Fibroblast of peridontal ligament (primary cell): ENCODE measurements around the gene NAT16.
A peak's percentile ranks its signal among the peaks of the same experiment; 100 is the strongest.
"Not testable (repeated sequence)": the region's sequence is repeated elsewhere in the genome, so short reads cannot be mapped to it uniquely, and the experiment has no call there.

ENCODE experiments used
- DNase-seq: peaks from one replicate; pipeline ENCODE4 v3.0.0-alpha.2; 2010; ENCODE audit errors: extremely low read depth

NAT16 gene

DNA sequence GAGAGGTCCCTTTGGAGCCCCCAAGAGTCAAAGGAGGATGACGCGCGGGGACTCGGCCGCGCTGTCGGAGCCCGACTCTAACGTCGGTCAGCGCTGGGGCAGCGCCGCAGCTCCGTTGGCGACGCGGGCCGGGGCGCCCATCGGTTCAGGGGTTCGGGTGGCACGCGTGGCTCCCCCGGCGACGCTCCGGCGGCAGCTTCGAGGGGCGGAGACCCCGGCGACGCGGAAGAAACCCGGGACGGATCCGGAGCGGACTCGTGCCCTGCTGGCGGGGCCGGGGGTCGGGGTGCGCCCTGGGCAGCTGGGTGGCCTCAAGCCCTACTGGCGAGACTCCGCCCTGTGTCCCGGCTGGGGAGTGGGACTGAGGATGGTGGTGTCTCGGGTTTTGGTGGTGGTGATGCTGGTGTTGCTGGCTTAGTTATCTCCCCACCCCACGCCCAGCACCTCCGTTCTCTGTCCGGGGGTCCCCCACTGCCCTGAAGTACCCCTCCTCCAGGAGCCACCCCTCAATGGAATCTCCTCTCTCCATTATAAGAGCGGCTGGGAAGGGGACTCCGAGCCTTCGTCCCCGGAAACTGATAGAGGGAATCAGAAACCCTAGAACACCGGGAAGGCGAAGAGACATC, at the start of gene NAT16:
NAT16 (minus strand) TSS at position 164 of the 626 bp plus-strand sequence. CDS start 5,486 bp downstream, outside the sequence.
- DNase-seq = no peak

GRCh38 chr7:101226721-101227120, 46.6 kb upstream of the NAT16 start:
- peak; percentile 78 for DNase-seq

DNA sequence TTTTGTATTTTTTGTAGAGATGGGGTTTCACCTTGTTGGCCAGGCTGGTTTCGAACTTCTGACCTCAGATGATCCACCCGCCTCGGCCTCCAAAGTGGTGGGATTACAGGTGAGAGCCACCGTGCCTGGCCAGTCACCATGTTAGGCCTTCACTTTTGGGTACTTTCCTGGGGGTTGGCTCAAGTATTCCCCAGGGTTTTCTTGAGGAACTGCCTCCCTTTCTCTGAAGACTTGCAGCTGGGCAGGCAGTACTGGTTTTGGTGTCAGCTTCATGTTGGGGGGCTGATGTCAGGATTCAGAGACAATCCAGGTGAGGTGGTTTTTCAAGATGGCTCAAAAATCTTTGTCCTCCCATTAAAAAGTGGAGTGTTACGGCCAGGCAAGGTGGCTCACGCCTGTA, 45.6 kb upstream of the NAT16 start:
- no peak for DNase-seq

- DNase-seq = no peak
Measured at GRCh38 chr7:101223528-101223927, 43.4 kb upstream of the NAT16 start.

DNA sequence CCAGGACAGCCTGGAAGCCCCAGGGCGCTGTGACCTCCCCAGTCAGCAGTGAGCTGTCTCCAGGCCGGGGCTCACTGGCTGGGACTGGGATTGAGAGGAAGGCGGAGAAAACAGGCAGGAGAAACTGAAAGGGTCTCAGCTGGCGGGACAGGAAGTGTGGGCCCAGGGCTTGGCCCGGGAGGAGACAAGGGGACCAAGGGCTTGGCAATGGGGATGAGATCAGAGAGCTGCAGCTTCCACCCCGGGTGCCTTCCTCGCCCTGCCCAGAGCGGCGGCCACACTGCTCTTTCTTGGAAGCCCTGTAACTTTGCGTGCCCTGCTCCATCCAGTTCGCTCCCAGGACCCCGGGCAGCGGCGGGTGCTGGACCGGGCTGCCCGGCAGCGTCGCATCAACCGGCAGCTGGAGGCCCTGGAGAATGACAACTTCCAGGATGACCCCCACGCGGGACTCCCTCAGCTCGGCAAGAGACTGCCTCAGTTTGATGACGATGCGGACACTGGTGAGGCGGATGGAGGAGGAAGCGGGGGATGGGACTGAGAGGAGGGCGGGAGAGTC, 42.3 kb upstream of the NAT16 start:
- no peak for DNase-seq

DNA sequence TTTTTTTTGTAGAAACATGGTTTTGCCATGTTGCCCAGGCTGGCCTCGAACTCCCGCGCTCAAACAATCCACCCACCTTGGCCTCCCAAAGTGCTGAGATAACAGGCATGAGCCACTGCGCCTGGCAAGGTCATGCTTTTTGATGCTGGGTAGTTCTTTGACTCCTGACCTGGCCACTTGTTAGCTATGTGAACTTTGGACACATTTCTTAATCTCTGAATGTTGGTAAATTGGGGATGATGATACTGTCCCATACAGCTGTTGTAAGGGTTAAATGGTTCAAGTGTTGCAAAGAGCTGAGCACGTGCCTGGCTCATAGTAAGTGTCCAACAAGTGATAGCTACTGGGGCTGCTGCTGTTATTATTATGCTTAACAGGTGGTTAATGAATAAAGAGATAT, 40.2 kb upstream of the NAT16 start:
- no peak for DNase-seq

GRCh38 chr7:101218236-101219125, 38.4 kb upstream of the NAT16 start:
- DNase-seq = peak; percentile 27

- peak; percentile 99 for DNase-seq
Measured at GRCh38 chr7:101217388-101218235, 37.5 kb upstream of the NAT16 start, which contains the start of the genes PLOD3 and ZNHIT1. Gene PLOD3, minus strand, starts transcription at chr7:101217581. Its CDS starts 307 bp downstream, at chr7:101217274. Gene ZNHIT1, plus strand, starts transcription at chr7:101218165. Its CDS starts 31 bp downstream, at chr7:101218196.

- no peak for DNase-seq
Measured at GRCh38 chr7:101216860-101217387, 36.8 kb upstream of the NAT16 start.

- DNase-seq = peak; percentile 22
Measured at GRCh38 chr7:101216001-101216859, 36.1 kb upstream of the NAT16 start.

GRCh38 chr7:101212014-101212413, 31.9 kb upstream of the NAT16 start:
- no peak for DNase-seq

DNA sequence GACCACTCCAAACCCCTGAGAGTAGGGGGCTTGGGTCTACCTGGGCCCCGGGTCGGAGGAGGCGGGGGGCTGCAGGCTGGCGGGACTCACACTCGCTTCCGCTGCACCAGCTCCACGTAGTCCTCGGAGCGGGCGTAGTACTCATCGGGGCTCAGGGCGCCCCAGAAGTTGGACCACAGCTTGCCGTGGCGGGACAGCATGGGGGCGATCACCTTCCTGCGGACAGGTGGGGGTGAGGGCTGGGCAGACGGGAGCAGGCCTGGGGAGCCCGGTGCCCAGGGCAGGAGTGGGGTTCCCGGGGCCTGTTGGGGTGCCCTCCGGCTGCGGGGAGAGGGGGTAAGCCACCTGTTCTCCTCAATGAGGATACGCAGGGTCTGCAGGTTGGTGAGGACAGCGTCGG, 31.4 kb upstream of the NAT16 start:
- no peak for DNase-seq

DNA sequence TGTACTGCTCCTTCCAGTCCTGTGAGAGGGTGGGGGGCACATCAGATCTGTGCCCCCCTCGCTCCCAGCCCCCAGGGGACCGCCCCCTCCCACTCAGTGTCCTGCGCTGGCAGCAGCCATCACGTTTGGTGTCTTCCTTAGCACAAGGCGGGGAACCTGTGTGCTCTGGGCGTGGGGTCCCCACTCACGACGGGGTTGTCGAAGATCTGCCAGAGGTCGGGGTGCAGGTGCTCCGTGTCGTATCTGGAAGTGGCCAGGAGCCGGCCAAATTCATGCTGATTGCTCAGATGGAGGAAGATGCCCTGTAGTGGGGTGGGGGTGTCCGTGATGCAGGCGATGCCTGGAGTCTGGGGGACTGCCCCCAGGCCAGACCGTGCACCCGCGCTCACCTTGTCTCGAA, 30.1 kb upstream of the NAT16 start:
- DNase-seq = no peak

DNA sequence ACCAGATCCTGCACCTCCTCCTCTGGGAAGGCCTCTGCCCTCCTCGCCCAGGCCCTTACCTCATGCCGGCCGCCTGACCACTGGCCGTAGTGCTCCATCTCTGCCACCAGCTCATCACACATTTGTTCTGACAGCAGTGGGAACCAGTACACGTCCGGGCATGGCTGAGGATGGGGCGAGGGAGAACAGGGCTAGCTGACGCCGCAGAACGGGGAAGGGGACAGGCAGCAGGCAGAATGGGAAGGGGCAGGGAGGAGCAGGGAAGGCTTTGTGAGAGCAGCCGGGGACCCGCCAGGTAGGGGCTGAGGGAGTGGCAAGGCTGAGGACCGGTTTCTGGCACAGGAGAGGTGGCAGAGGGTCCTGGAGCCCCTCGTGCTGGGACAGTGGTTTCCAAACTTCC, 28.7 kb upstream of the NAT16 start:
- DNase-seq = no peak

DNA sequence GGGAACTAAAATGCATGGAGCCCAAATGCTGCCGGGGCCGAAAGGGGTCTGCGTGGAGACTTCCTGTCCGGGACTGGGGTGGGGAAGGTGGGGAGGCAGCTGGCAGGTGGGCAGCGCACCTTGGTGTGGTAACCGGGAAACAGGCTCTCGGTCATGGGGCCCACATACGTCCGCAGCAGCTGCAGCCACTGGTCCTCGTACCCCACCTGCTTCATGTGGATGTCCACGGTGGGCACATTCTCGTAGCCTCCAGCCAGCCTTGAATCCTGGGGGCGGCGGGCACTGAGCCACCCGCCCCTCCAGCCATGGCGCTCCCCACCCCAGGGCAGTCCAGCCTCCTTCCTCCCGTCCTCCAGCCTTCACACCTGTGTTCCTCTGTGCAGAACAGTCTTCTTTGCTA, 27.4 kb upstream of the NAT16 start:
- DNase-seq = no peak

- no peak for DNase-seq
Measured at GRCh38 chr7:101206665-101207042, 26.6 kb upstream of the NAT16 start.

GRCh38 chr7:101205901-101206664, 26.0 kb upstream of the NAT16 start:
- no peak for DNase-seq

GRCh38 chr7:101203740-101204738, 23.9 kb upstream of the NAT16 start:
- not testable (repeated sequence) for DNase-seq

DNA sequence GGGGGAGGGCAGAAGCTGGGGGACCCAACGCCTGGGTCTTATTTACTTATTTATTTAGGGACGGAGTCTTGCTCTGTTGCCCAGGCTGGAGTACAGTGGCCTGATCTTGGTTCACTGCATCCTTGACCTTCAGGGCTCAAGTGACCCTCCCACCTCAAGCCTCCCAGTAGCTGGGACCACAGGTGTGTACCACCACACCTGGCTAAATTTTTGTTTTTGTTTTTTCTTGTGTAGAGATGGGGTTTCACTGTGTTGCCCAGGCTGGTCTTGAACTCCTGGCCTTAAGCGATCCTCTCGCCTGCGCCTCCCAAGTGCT, 22.5 kb upstream of the NAT16 start:
- no peak for DNase-seq
